Measurements from ENCODE around the gene TMEM270.

- no peak for TF ChIP-seq GATA2 (IDR thresholded peaks at IDR 0.05; ENCODE audit: low read depth, low read length)
- TF ChIP-seq GATA3 (IDR thresholded peaks at IDR 0.05; ENCODE audit: low read depth, low read length): no peak
These were observed 8.2 kb downstream of the TMEM270 start for GRCh38 chr7:73869011-73869798.
